ENCODE measurements around the gene RBBP8NL. TPM values are rescaled to one million over a fixed set of nuclear protein-coding genes. Genes with fewer than 3 reads are reported as not detected.

The RBBP8NL gene
- total RNA-seq, 6 experiments from 2014 or later = not detected

- intact Hi-C loops (cut with DNase I) = no loop called here
- no peak for ATAC-seq
- Histone ChIP-seq H3K36me3 (no peaks in the 10 kb centered on the region), H3K27ac (no peak overlapping the region), H3K27me3 (no peaks in the 10 kb centered on the region), H3K4me3 (no peak overlapping the region), H3K9me3 (no peaks in the 10 kb centered on the region), H3K4me1 (peaks cover 0 to 7% (median 0%) of the 10 kb centered on the region in 4 donors)
- TF ChIP-seq POLR2A (IDR thresholded peaks at IDR 0.05) (no peak), CTCF (IDR thresholded peaks at IDR 0.05) (no peak)
- WGBS (ENCODE audit: insufficient coverage, low coverage, low lambda C conversion rate, missing lambda C conversion rate) = 53% methylated on average over 11 of the region's 36 CpGs
- DNase-seq = no peak
These were observed 18.4 kb upstream of the RBBP8NL start for GRCh38 chr20:62445553-62446340.

DNA sequence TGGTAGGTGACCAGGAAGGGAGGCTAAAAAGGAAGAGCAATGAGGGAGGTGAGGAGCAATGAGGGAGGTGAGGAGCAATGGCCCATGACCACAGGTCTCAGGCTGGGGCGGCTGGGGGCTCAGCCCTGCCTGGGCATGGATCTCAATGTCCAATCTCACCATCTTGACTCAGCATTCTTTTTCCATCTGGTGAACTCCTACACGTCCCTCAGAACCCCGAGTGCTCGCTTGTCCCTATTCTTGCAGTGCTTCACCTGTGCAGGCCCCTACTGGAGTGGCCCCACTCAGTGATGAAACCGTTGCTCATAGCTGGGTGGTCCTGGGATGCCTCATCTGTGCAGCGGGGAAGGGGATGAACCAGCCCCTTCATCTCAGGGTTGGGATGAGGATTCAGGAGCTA lies 16.9 kb upstream of the RBBP8NL start:
- ATAC-seq = no peak
- Histone ChIP-seq H3K4me1 (no peaks in the 10 kb centered on the region), H3K27ac (no peak overlapping the region), H3K27me3 (no peaks in the 10 kb centered on the region), H3K4me3 (no peak overlapping the region), H3K36me3 (no peaks in the 10 kb centered on the region), H3K9me3 (no peaks in the 10 kb centered on the region)
- no peak for TF ChIP-seq POLR2A (IDR thresholded peaks at IDR 0.05)
- no peak for TF ChIP-seq CTCF (IDR thresholded peaks at IDR 0.05)
- 74% methylated on average over 6 of the region's 6 CpGs for WGBS (ENCODE audit: insufficient coverage, low coverage, low lambda C conversion rate, missing lambda C conversion rate)
- intact Hi-C loops (cut with DNase I) = no loop called here
- no peak for DNase-seq

GRCh38 chr20:62441987-62442539 lies 14.7 kb upstream of the RBBP8NL start:
- intact Hi-C loops (cut with DNase I) = no loop called here
- no peaks in the 10 kb centered on the region for H3K4me1 ChIP-seq
- DNase-seq (no peak), ATAC-seq (no peak)
- H3K36me3 ChIP-seq = no peaks in the 10 kb centered on the region
- no peak overlapping the region for H3K4me3 ChIP-seq
- 67% methylated on average over 1 of the region's 16 CpGs for whole genome bisulfite sequencing (ENCODE audit: insufficient coverage, low coverage, low lambda C conversion rate, missing lambda C conversion rate)
- no peak overlapping the region for H3K27ac ChIP-seq
- no peaks in the 10 kb centered on the region for H3K9me3 ChIP-seq
- H3K27me3 ChIP-seq = no peaks in the 10 kb centered on the region
- no peak for TF ChIP-seq CTCF (IDR thresholded peaks at IDR 0.05)
- no peak for TF ChIP-seq POLR2A (IDR thresholded peaks at IDR 0.05)

- WGBS (ENCODE audit: insufficient coverage, low coverage, low lambda C conversion rate, missing lambda C conversion rate) = 33% methylated on average over 1 of the region's 5 CpGs
- intact Hi-C loops (cut with DNase I) = no loop called here
- ATAC-seq = no peak
- Histone ChIP-seq H3K4me1 (no peaks in the 10 kb centered on the region), H3K27ac (no peak overlapping the region), H3K9me3 (no peaks in the 10 kb centered on the region), H3K36me3 (no peaks in the 10 kb centered on the region), H3K27me3 (no peaks in the 10 kb centered on the region), H3K4me3 (no peak overlapping the region)
- no peak for TF ChIP-seq CTCF (IDR thresholded peaks at IDR 0.05)
- no peak for TF ChIP-seq POLR2A (IDR thresholded peaks at IDR 0.05)
- no peak for DNase-seq
These were observed 11.9 kb upstream of the RBBP8NL start for GRCh38 chr20:62439218-62439617.
